AG10803 (cell line): ENCODE results near the gene ENAH.
A peak's percentile ranks its signal among the peaks of the same experiment; 100 is the strongest.

ENCODE experiments used
- DNase-seq: peaks from one replicate; pipeline ENCODE4 v3.0.0; 2010; ENCODE audit warnings: low read depth
- H3K4me3 ChIP-seq: 2 replicates; pipeline ENCODE4 v1.5.1; 2011; ENCODE audit warnings: mild to moderate bottlenecking, low read length, control low read depth
- TF ChIP-seq, protein P1 (sequence below): conservative IDR thresholded peaks from 2 replicates; pipeline ENCODE4 v1.5.1; 2011; ENCODE audit warnings: mild to moderate bottlenecking, low read length, control low read depth, inconsistent platforms

Gene ENAH

DNA sequence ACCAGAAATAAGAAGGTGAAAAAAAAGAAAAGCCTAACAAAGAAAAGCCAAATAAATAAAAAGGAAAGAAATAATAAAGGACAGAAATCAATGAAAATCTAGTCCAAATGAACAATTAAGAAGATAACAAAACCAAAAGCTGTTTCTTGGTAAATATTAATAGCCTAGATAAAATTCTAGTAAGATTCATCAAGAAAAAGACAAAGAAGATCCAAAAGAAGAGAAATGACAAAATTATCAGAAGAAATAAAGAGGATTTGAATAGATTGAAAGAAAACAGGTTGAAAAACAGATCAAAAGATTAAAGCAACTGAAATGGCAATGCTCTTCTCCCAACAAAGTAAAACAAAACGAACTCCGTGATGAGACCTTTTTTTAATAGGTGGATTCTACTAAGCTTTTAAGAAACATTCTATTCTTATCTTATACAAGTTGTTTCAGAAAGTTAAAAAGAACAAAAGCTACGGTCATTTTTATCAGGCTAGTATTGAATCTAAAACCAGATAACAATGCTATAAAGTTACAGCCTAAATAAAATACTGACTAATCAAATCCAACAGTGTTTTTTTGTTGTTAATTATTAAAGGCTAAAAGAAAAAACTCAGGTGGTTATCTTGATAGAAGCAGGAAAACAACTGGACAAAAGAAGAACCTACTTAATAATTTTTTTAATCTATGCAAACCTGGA, 50.9 kb downstream of the ENAH start:
- no peak overlapping the region for H3K4me3 ChIP-seq
- no peak for DNase-seq
- TF ChIP-seq, protein P1, sequence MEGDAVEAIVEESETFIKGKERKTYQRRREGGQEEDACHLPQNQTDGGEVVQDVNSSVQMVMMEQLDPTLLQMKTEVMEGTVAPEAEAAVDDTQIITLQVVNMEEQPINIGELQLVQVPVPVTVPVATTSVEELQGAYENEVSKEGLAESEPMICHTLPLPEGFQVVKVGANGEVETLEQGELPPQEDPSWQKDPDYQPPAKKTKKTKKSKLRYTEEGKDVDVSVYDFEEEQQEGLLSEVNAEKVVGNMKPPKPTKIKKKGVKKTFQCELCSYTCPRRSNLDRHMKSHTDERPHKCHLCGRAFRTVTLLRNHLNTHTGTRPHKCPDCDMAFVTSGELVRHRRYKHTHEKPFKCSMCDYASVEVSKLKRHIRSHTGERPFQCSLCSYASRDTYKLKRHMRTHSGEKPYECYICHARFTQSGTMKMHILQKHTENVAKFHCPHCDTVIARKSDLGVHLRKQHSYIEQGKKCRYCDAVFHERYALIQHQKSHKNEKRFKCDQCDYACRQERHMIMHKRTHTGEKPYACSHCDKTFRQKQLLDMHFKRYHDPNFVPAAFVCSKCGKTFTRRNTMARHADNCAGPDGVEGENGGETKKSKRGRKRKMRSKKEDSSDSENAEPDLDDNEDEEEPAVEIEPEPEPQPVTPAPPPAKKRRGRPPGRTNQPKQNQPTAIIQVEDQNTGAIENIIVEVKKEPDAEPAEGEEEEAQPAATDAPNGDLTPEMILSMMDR, result no peak

DNA sequence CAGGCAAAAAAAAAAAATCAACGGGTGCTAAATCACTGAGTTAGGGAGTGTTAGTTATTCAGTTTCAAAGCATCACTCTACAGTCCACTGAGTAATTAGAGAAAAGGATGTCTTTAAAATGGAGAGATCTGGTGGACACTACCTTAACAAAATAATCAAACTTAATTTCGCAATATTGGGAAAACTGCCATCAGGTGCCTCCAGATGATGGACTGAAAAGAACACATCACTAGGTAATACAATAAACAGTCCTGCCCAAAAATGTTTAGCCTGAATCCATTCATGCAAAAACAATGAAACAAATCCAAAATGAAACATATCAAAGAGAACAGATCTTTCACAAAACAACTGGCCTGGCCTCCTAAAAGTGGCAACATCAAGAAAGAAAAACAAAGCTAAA, 54.1 kb downstream of the ENAH start:
- H3K4me3 ChIP-seq, result no peak overlapping the region
- TF ChIP-seq, protein P1, result no peak

DNA sequence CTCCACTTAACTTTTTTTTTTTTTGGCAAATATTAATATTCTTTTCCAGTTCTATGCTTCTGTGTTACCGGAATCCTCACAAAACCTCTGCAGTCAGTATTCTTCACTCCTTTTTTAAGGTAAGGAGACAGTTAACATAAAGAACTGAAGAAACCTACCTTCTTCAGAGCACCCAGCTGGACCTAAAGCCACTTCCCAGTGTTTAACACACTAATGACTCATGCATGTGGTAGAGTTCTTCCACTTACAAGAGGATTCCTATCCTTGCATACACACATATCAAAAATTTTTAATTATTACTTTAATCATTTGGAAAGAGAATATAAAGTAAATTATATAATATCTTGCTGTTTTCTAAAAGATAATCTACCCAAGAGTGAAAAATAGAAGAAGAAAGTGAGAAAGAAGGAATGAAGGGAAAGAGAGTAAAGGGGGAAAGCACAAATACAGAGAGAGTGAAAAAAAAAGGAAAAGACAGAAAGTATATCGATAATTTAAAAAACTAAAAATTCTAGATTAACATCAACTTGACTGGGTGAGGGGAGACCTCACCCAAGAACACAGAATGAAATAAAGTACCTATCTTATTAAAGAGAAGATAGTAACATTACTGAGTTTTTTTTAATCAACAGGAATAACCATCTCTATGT, 54.9 kb downstream of the ENAH start:
- TF ChIP-seq, protein P1, result no peak
- peak; percentile 39 for DNase-seq
- no peak overlapping the region for H3K4me3 ChIP-seq

More for the DNA sequence above, 54.1 kb downstream of the ENAH start:
- DNase-seq, result no peak

DNA sequence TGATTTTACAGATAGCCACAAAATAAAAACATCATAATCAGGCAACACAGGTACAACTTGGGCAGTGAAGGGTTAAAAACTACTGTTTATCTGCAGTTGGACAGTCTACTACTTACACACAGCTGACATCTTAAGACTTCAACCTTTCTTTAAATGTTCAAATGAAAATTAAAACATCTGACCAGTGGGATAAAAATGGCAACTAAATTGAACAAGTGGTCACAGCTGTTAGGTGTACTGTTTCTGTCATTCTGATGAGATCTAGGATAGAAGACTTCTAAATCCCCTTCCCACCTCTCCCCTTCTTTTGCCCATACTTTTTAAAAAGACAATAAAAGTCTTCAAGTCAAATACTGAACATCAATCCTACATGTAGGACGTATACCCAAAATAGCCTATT, 56.2 kb downstream of the ENAH start:
- H3K4me3 ChIP-seq, result no peak overlapping the region
- TF ChIP-seq, protein P1, result no peak
- DNase-seq, result no peak

DNA sequence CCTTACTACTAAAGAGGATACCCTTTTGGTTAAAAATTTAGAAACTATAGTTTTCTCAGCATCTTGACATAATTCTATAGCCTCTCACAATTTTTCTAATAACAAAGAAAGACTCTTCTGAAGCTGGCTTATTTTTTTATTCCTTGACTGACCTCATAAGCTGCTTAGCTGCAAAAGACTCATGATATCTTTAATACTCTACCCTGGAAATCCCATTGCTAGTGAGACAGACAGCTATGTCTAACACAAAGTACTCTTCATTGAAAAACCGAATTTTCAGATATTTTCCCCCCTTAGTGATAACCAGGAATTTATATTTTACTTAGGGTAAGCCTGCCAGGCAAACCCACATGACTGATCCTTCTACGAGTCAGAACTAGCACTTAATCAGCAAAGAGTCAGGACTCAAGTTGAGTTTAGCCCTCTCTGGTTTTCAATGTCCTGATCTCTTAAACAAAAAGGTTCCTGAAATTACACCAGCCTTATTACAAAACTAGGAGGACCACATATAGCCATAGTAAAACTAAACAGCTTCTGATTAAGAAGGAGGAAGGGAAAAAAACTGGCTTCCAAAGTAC, 56.9 kb downstream of the ENAH start:
- TF ChIP-seq, protein P1, result no peak
- H3K4me3 ChIP-seq, result no peak overlapping the region
- no peak for DNase-seq

DNA sequence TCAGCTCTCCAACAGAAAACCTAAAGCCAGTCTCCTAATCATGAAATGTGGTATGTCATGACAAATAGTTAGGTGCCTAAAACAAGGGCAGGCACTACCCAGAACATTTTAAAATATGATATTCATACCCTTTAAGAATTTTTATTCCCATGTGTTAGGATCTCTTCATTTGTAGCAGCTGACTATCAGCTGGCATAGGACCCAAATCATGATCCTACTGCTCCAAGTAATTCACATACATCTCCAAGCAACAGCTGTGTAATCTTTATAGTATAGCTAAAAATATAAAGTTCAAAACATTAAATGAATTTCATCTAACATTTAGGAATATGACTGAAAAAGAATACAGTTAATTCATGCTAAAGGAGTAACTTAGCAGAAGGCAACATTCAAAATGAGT, 57.5 kb downstream of the ENAH start:
- no peak overlapping the region for H3K4me3 ChIP-seq
- DNase-seq, result no peak
- TF ChIP-seq, protein P1, result no peak

DNA sequence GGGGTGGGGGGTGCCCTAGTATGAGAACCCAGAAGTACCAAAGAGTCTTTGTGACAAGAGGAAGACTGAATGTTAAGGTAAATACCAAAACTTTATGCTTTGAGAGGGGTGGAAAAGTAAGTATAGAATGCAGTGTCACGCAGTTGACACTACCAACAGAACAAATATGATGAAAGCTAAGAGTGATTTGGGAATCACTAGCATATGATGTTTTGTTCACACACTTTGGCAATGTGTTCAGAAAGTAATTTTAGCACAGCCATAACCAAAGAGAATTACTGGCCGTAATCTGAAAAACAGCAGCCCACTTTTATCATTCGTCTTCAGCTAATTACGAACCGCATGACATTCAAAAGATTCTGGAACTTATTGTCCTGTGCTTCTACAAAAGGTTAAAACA, 59.5 kb downstream of the ENAH start:
- no peak overlapping the region for H3K4me3 ChIP-seq
- TF ChIP-seq, protein P1, result no peak
- no peak for DNase-seq
